Liver (tissue), 9 donors: ENCODE measurements around the gene IP6K2. TPM values are rescaled to one million over a fixed set of nuclear protein-coding genes. Genes with fewer than 3 reads are reported as not detected.

Source experiments
- DNase-seq: peaks from one replicate; pipeline ENCODE4 v3.0.0-alpha.2; 2017; ENCODE audit warnings: low spot score
- H3K27ac ChIP-seq, 2 donors: one replicate each; pipeline ENCODE4 v1.7.0; 2013; ENCODE audit warnings: inconsistent platforms in 2 of 2, low read length in 2 of 2, control low read depth in 1 of 2, low read depth in 1 of 2, mild to moderate bottlenecking in 1 of 2
- H3K27me3 ChIP-seq, 4 donors: one replicate each; pipeline versions ENCODE4 v1.6.1 to v1.7.0; 2013; ENCODE audit warnings: low read length in 3 of 4, inconsistent platforms in 1 of 4, mild to moderate bottlenecking in 1 of 4, moderate library complexity in 1 of 4; ENCODE audit not compliant: control insufficient read depth in 4 of 4, insufficient read depth in 4 of 4
- H3K36me3 ChIP-seq, 4 donors: one replicate each; pipeline versions ENCODE4 v1.6.1 to v1.7.0; 2013; ENCODE audit warnings: low read length in 3 of 4, mild to moderate bottlenecking in 3 of 4, low read depth in 1 of 4, moderate library complexity in 1 of 4; ENCODE audit not compliant: control insufficient read depth in 4 of 4, insufficient read depth in 3 of 4
- H3K4me1 ChIP-seq, 4 donors: one replicate each; pipeline versions ENCODE4 v1.6.1 to v1.7.0; 2013; ENCODE audit warnings: low read length in 3 of 4, mild to moderate bottlenecking in 3 of 4, moderate library complexity in 1 of 4; ENCODE audit not compliant: control insufficient read depth in 4 of 4, insufficient read depth in 4 of 4
- H3K4me3 ChIP-seq, 3 donors: one replicate each; pipeline versions ENCODE4 v1.6.1 to v1.7.0; 2013; ENCODE audit warnings: low read length in 3 of 3, control low read depth in 1 of 3, low read depth in 1 of 3, mild to moderate bottlenecking in 1 of 3
- H3K9ac ChIP-seq, 2 donors: one replicate each; pipeline ENCODE4 v1.7.0; 2013; ENCODE audit warnings: low read length in 2 of 2, mild to moderate bottlenecking in 2 of 2, moderate library complexity in 2 of 2, control low read depth in 1 of 2, low read depth in 1 of 2
- H3K9me3 ChIP-seq, 4 donors: one replicate each; pipeline versions ENCODE4 v1.6.1 to v1.7.0; 2013; ENCODE audit warnings: low read length in 3 of 4; ENCODE audit not compliant: control insufficient read depth in 4 of 4
- EGR1 ChIP-seq, 2 donors: IDR thresholded peaks; 2 replicates each; pipeline ENCODE4 v1.6.1; 2016 to 2018; ENCODE audit warnings: antibody characterized with exemption in 2 of 2, low read depth in 2 of 2
- FOXA1 ChIP-seq: IDR thresholded peaks from 2 replicates; pipeline ENCODE4 v1.6.1; 2016; ENCODE audit warnings: antibody characterized with exemption
- FOXA2 ChIP-seq: IDR thresholded peaks from 2 replicates; pipeline ENCODE4 v1.6.1; 2016; ENCODE audit warnings: antibody characterized with exemption
- GABPA ChIP-seq, 2 donors: IDR thresholded peaks in 1 of 2; conservative IDR thresholded peaks in 1 of 2; 2 replicates each; pipeline ENCODE4 v1.6.1; 2016; ENCODE audit warnings: antibody characterized with exemption in 2 of 2, mild to moderate bottlenecking in 1 of 2, moderate library complexity in 1 of 2
- HNF4A ChIP-seq, 2 donors: conservative IDR thresholded peaks; 2 replicates each; pipeline ENCODE4 v1.6.1; 2016; ENCODE audit warnings: antibody characterized with exemption in 2 of 2, mild to moderate bottlenecking in 2 of 2
- JUND ChIP-seq, 2 donors: IDR thresholded peaks; 2 replicates each; pipeline ENCODE4 v1.6.1; 2016; ENCODE audit warnings: antibody characterized with exemption in 2 of 2
- NR2F2 ChIP-seq: IDR thresholded peaks from 2 replicates; pipeline ENCODE4 v1.6.1; 2016; ENCODE audit warnings: antibody characterized with exemption
- RAD21 ChIP-seq, 2 donors: IDR thresholded peaks; 2 replicates each; pipeline ENCODE4 v1.6.1; 2016; ENCODE audit warnings: antibody characterized with exemption in 2 of 2, mild to moderate bottlenecking in 2 of 2
- RXRA ChIP-seq, 2 donors: IDR thresholded peaks; 2 replicates each; pipeline ENCODE4 v1.6.1; 2017 to 2018; ENCODE audit warnings: antibody characterized with exemption in 2 of 2, mild to moderate bottlenecking in 1 of 2
- WGBS: extraction: QIAGEN DNeasy Blood & Tissue Kit; methylation state at CpG from one replicate; pipeline ENCODE4 v1.1.7; 2013; 5-methylcytosine and 5-hydroxymethylcytosine counted together
- polyA plus RNA-seq, 2 donors: library from polyadenylated mRNA; stranded (reverse) in 1 of 2; unstranded in 1 of 2; fragments of 200-250 nt in 1 of 2; fragments of >200 nt in 1 of 2; fragmentation: Nextera tagmentation in 1 of 2; extraction: Ambion mirVana in 1 of 2; gene quantifications; one replicate each; pipeline versions ENCODE4 v1.2.1 to v1.2.3, GENCODE V29; 2013 to 2015
- total RNA-seq, 2 donors: library from RNA; depleted of rRNA; stranded (reverse); fragments of >200 nt; gene quantifications; one replicate each; pipeline ENCODE4 v1.2.3, GENCODE V29; 2014
- TF ChIP-seq, protein P1 (sequence below): IDR thresholded peaks from 2 replicates; pipeline ENCODE4 v1.6.1; 2016; ENCODE audit warnings: antibody characterized with exemption
- TF ChIP-seq, protein P2 (sequence below): IDR thresholded peaks from 2 replicates; pipeline ENCODE4 v1.6.1; 2016; ENCODE audit warnings: antibody characterized with exemption, mild to moderate bottlenecking
- TF ChIP-seq, protein P3 (sequence below): fragments of 150-350 bp; IDR thresholded peaks from 2 replicates; pipeline ENCODE4 v1.5.1; 2017; ENCODE audit warnings: improper control_type of control experiment, low read depth, low read length; ENCODE audit not compliant: missing input control
- TF ChIP-seq, protein P4 (sequence below): IDR thresholded peaks from 2 replicates; pipeline ENCODE4 v1.6.1; 2016; ENCODE audit warnings: antibody characterized with exemption
- donor health status: healthy.
- donor health status: healthy.
- donor health status: healthy.
- donor health status: healthy.
- donor health status: healthy.

IP6K2 gene
- total and polyA plus RNA-seq, 4 donors: 21.8 to 37.6 (median 24.3) TPM

DNA sequence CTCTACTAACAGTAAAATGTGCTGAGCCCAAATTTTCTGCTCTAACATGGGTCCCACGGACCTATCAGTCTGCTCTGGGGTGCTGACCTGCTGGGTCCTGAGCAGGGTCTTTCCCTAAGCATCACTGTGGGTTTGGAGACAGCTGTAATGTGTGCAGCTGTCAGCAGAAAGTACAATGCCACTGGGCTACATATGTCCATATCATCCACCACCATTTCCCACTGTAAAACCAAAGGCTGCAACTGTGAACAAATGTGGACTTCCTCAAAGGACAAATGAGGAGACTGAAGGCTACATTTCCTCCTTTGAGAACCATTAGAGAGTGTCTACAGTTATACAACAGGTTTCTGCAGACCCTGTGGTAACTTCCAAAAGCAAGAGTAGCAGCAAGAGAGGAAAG, 33.8 kb upstream of the IP6K2 start:
- Histone ChIP-seq H3K9ac (no peak overlapping the region), H3K4me1 (peaks cover 6 to 24% (median 24%) of the 10 kb centered on the region in 4 donors), H3K4me3 (no peak overlapping the region), H3K27me3 (no peaks in the 10 kb centered on the region), H3K27ac (no peak overlapping the region), H3K36me3 (peaks cover 0 to 20% (median 6%) of the 10 kb centered on the region in 4 donors), H3K9me3 (no peaks in the 10 kb centered on the region)
- 94% methylated on average over 1 of the region's 1 CpG for WGBS
- TF ChIP-seq, protein P1, sequence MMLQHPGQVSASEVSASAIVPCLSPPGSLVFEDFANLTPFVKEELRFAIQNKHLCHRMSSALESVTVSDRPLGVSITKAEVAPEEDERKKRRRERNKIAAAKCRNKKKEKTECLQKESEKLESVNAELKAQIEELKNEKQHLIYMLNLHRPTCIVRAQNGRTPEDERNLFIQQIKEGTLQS: no peak
- TF ChIP-seq JUND (IDR thresholded peaks at IDR 0.05): no peak
- TF ChIP-seq RAD21 (IDR thresholded peaks at IDR 0.05): no peak
- no peak for TF ChIP-seq HNF4A (conservative IDR thresholded peaks at IDR 0.05)
- TF ChIP-seq FOXA2: no peak
- no peak for DNase-seq

DNA sequence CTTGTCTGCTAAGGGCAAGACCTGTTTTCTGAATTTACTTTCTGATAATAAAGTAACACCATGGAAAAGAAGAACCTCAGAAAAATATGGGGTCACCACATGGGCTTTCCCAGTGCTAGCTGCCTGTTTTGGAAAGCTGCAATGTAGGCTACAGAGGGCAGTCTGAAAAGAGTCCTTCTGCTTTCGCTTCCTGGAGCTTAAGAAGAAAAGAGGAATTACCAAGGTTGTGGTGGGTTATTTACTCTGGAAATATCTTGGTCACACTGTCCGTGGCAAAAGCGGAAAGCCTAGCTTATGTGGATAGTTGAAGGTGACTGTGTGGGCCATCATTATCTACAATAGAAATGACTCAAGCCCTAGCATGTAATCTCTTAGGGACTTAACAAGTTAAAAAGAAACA, 31.7 kb upstream of the IP6K2 start:
- H3K36me3 ChIP-seq: peaks cover 0 to 20% (median 6%) of the 10 kb centered on the region in 4 donors
- WGBS: 94% methylated on average over 3 of the region's 3 CpGs
- no peaks in the 10 kb centered on the region for H3K27me3 ChIP-seq
- TF ChIP-seq JUND (IDR thresholded peaks at IDR 0.05) (no peak), FOXA2 (no peak), RXRA (IDR thresholded peaks at IDR 0.05) (no peak), EGR1 (IDR thresholded peaks at IDR 0.05; ENCODE audit: low read depth in 2 of 2) (no peak), RAD21 (IDR thresholded peaks at IDR 0.05) (no peak), GABPA (IDR thresholded peaks at IDR 0.05 in 1 of 2, conservative IDR thresholded peaks at IDR 0.05 in 1 of 2) (no peak)
- TF ChIP-seq, protein P2, sequence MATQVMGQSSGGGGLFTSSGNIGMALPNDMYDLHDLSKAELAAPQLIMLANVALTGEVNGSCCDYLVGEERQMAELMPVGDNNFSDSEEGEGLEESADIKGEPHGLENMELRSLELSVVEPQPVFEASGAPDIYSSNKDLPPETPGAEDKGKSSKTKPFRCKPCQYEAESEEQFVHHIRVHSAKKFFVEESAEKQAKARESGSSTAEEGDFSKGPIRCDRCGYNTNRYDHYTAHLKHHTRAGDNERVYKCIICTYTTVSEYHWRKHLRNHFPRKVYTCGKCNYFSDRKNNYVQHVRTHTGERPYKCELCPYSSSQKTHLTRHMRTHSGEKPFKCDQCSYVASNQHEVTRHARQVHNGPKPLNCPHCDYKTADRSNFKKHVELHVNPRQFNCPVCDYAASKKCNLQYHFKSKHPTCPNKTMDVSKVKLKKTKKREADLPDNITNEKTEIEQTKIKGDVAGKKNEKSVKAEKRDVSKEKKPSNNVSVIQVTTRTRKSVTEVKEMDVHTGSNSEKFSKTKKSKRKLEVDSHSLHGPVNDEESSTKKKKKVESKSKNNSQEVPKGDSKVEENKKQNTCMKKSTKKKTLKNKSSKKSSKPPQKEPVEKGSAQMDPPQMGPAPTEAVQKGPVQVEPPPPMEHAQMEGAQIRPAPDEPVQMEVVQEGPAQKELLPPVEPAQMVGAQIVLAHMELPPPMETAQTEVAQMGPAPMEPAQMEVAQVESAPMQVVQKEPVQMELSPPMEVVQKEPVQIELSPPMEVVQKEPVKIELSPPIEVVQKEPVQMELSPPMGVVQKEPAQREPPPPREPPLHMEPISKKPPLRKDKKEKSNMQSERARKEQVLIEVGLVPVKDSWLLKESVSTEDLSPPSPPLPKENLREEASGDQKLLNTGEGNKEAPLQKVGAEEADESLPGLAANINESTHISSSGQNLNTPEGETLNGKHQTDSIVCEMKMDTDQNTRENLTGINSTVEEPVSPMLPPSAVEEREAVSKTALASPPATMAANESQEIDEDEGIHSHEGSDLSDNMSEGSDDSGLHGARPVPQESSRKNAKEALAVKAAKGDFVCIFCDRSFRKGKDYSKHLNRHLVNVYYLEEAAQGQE: no peak
- TF ChIP-seq, protein P3, sequence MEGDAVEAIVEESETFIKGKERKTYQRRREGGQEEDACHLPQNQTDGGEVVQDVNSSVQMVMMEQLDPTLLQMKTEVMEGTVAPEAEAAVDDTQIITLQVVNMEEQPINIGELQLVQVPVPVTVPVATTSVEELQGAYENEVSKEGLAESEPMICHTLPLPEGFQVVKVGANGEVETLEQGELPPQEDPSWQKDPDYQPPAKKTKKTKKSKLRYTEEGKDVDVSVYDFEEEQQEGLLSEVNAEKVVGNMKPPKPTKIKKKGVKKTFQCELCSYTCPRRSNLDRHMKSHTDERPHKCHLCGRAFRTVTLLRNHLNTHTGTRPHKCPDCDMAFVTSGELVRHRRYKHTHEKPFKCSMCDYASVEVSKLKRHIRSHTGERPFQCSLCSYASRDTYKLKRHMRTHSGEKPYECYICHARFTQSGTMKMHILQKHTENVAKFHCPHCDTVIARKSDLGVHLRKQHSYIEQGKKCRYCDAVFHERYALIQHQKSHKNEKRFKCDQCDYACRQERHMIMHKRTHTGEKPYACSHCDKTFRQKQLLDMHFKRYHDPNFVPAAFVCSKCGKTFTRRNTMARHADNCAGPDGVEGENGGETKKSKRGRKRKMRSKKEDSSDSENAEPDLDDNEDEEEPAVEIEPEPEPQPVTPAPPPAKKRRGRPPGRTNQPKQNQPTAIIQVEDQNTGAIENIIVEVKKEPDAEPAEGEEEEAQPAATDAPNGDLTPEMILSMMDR: no peak
- TF ChIP-seq, protein P4, sequence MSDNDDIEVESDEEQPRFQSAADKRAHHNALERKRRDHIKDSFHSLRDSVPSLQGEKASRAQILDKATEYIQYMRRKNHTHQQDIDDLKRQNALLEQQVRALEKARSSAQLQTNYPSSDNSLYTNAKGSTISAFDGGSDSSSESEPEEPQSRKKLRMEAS: no peak
- H3K4me3 ChIP-seq: no peak overlapping the region
- H3K9me3 ChIP-seq: no peaks in the 10 kb centered on the region
- no peak for DNase-seq
- H3K27ac ChIP-seq: no peak overlapping the region
- peaks cover 1 to 19% (median 17%) of the 10 kb centered on the region in 4 donors for H3K4me1 ChIP-seq
- H3K9ac ChIP-seq: no peak overlapping the region

DNA sequence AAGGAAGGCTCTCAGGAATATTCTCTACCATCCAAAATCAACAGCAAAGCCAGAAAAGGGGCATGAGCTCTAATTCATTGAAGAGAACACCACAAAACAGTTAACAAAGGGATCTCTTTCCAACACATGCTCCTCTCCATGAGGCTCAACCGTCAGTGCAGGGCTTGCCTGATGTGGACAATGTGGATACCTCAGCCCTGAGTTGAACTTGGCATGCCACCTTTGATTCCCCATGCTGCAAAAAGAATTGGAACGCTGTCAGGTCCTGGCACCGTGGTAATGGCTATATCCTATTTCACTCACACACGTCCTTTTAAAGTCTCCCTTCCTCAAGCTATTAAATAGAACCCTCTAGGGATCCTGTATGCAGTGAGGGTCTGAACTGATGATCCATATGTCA, 30.7 kb upstream of the IP6K2 start:
- peaks cover 1 to 15% (median 12%) of the 10 kb centered on the region in 4 donors for H3K4me1 ChIP-seq
- H3K36me3 ChIP-seq: peaks cover 0 to 20% (median 6%) of the 10 kb centered on the region in 4 donors
- WGBS: 25% methylated on average over 4 of the region's 4 CpGs
- no peak for DNase-seq
- H3K9me3 ChIP-seq: no peaks in the 10 kb centered on the region
- no peak overlapping the region for H3K4me3 ChIP-seq
- no peaks in the 10 kb centered on the region for H3K27me3 ChIP-seq
- TF ChIP-seq FOXA1 (no peak), NR2F2 (no peak), HNF4A (conservative IDR thresholded peaks at IDR 0.05) (peak in 1 of 2 donors; percentile 10), RXRA (IDR thresholded peaks at IDR 0.05) (peak in 1 of 2 donors; percentile 14)
- TF ChIP-seq, protein P2: no peak
- no peak overlapping the region for H3K27ac ChIP-seq
- H3K9ac ChIP-seq: no peak overlapping the region
